Skin epidermis (tissue), 12 donors: ENCODE data around the gene PSMB1.

Experiments
- H3K27ac ChIP-seq, 21 experiments: fragments of 200-600 bp; sonication (generic) in 11 of 21; one replicate each; pipeline ENCODE4 v1.5.0; 2020; ENCODE audit warnings: mild to moderate bottlenecking in 3 of 21, inconsistent platforms in 2 of 21, moderate library complexity in 2 of 21
- H3K4me3 ChIP-seq, 7 experiments: fragments of 200-600 bp; sonication (generic) in 2 of 7; one replicate each; pipeline ENCODE4 v1.5.0; 2020; ENCODE audit warnings: inconsistent platforms in 2 of 7, mild to moderate bottlenecking in 2 of 7, moderate library complexity in 1 of 7

Gene PSMB1

DNA sequence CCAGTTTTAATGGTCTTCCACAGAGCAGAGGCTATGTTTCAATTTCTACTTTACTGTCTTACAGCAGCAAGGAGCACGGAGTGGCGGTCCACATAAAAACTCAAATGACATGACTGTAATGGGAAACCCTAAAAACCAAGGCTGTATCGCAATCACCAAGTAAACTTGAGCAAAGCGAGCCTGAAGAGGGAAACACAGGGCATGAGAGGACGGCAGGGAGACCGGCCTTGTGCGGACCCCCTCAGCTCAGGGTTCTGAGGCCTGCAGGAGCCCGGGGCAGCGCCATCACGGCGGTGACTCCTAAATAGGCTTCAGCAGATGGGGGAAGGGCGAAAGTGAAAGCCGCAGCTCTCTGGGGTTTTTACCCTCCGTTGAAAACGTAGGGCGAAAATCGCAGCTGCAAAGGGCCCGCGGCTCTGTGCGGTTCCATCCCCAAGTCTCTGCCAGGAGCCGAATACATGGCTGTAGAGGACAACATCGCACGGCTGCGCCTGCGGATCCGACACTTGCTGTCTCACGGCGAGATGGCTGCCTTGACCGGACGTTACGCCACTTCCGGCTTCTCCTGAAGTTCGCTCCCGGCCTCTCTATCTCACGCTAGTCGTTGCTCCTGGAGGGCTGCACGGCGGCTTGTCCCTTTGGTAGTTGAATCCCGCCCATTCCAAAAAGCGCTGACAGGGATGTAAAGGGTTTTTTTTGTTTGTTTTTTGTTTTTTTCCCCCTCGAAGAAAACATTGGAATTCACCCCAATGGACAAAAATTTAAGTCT lies at the start of gene PSMB1:
Gene PSMB1 (minus strand): TSS at position 543 of the 769 bp plus-strand sequence. CDS start 65 bp downstream, at position 478.
- Histone ChIP-seq H3K4me3 (peak within 1 kb of the TSS; percentile 71 to 100 (median 95)), H3K27ac (peak within 1 kb of the TSS; percentile 47 to 96 (median 91))

DNA sequence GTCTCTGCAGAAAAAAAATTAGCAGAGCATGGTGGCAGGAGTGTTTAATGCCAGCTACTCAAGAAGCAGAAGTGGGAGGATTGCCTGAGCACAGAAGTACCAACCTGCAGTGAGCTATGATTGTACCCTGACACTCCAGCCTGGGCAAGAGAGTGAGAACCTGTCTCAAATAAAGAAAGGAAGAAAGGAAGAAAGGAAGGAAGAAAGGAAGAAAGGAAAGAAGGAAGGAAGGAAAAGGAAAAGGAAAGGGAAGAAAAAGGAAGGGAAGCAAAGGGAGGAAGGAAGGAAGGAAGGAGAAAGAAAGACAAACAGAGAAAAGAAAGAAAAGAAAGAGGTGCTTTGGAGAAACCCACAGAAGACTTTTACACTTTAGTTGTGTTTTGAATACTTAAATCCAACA lies 44.2 kb upstream of the PSMB1 start:
- Histone ChIP-seq H3K27ac (no peak overlapping the region), H3K4me3 (no peak overlapping the region)

DNA sequence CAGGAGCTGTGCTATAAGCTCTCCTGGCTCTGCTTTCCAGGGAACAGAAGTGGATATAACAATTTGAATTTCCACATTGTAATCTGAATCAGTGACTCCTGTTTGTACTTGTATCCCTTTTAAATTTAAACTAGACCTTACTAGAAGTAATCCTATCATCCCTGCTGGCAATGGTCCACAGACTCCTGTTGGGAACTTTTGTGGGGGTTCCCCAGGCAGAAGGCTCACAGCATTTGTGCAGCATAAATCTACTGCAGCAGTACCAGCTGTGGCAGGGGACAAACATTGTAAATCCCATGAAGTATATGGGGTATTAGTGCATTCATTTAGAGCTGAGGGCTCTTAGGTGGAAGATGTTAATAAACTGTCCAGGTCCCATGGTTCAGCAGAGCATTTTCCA lies 43.3 kb upstream of the PSMB1 start:
- H3K27ac ChIP-seq: no peak overlapping the region
- no peak overlapping the region for H3K4me3 ChIP-seq

DNA sequence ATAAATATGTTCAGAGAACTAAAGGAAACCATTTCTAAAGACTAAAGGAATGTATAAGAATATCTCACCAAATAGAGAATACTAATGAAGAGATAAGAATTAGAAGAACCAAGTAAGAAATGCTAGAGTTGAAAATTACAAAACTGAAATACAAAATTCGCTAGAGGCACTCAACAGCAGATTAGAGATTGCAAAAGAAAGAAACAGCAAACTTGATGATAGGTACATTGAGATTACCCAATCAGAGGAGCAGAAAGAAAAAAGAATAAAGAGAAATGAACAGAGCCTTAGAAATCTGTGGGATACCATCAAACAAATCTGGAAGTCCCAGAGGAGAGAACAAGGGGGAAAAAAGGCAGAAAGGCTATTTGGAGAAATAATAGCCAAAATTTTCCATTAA lies 37.6 kb upstream of the PSMB1 start:
- H3K27ac ChIP-seq: no peak overlapping the region
- H3K4me3 ChIP-seq: no peak overlapping the region

DNA sequence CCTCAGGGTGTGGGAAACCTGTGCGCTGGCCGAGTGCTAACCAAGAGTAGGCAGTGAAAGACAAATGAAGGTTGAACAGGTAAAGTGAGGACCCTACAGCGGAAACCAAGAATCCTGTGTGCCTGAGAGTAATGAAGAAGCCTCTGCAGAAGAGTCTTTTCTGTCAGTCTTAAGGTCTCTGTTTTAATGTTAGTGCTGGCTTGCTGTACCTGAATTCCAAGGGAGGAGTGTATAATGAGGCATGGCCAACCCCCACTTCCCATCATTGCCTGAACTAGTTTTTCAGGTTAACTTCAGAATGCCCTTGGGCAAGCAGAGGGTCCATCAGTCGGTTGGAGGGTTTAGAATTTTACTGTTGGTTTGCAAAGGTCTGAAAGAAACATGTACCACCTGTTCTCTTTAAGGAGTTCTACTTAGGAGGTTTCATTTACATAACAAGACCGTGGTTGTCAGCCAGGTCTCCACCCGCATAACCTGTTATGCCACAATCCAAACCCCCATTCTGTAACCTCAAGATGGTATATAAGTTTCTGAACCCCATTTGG lies 31.9 kb upstream of the PSMB1 start:
- peak overlapping the region; percentile 73 to 99 (median 89) for H3K4me3 ChIP-seq
- H3K27ac ChIP-seq: peak overlapping the region in 20 of 21 experiments; percentile 71 to 97 (median 94)

DNA sequence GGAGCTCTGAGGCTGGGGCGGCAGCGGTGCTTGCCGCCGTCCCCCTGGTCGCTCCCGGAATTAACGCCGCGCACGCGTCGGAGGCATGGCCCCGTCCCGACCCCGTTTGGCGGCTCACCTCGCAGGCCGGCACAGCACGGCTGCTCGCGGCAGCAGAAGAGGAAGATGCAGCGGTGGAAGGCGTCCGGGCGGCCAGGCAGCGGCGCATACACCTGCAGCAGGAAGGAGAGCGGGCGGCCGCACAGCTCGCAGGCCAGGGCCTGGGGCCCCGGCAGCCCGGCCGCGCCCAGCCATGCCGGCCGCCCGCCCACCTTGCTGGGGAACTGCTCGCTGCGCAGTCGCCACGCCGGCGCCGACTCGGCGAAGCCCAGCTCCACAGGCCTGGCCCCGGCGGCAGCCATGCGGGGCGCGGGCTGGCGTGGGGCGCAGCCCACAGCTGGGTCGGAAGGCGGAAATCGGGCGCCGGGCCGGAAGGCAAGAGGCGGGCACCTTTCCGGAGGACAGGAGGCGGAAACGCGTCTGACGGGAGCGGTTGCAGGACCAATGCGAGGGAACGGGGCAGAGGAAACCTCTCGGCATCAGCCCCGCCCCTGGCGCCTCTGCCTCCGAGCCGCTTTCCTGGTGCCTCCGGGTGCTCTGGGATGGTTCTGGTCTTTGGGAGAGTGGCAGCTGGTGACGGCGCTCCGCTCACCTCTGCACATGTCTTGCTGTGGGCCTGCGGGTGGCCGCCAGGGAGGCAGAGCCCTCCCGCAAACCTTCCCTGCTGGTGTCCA lies 31.3 kb upstream of the PSMB1 start, which contains the start of gene PDCD2:
Gene PDCD2 (minus strand): TSS at position 457 of the 773 bp plus-strand sequence. CDS start 56 bp downstream, at position 401.
- Histone ChIP-seq H3K27ac (peak within 1 kb of the TSS; percentile 71 to 97 (median 93)), H3K4me3 (peak within 1 kb of the TSS; percentile 73 to 99 (median 89))

DNA sequence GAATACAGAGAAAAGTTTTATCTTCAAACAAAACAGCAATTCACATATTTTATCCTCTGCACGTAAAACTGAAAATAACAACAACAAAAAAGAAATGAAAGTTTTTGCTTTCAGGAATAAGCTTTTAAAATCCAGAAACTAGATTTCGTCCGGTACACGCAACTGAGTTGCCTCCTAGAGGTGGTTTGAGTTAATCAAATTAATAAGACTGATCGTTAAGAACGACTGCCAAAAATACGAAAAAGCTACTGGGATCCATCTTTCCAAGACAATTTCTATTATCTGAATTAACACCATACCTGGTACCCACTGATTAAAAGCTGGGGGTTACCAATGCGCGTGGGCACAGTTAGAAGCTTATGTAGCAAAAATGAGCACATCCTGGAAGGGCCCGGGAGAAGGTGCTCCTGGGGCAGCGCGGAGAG lies 30.7 kb upstream of the PSMB1 start:
- Histone ChIP-seq H3K4me3 (peak overlapping the region; percentile 73 to 99 (median 89)), H3K27ac (peak overlapping the region; percentile 71 to 97 (median 93))

DNA sequence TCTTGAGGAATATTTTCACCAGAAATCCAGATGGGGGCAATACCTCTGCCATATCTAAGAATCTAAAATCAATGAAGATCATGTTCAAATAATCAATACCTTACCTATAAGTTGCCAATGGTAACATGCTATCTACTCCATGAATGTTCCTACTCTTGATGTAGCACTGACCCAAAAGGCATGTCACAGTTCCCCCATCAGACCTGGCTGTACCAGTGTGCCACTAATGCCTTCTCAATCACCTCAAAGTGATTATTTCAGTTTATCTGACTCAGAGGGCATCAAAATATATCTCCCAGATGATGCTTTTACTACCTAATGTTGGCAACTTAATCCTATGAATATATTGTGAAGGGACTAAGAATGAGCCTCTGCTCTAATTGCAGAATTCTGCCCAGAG lies 25.8 kb upstream of the PSMB1 start:
- Histone ChIP-seq H3K27ac (no peak overlapping the region), H3K4me3 (no peak overlapping the region)

DNA sequence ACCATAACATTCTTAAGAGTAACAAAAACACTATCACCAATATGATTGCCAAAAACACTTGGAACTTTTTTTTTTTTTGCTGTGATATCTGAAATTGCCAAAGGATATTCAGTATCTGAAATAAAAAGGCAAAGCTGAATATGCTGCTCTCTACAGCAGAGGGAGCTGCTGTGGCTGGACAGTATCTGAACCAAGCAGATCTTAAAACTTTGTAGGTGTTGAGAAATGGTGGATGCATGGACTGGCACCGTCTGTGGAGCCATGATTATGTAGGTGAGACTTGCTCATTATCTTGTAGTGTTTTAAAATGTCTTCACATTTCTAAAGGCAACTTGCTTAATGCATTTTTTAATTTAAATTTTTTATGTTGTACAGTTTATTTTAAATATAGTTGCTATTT lies 22.1 kb upstream of the PSMB1 start:
- no peak overlapping the region for H3K4me3 ChIP-seq
- H3K27ac ChIP-seq: no peak overlapping the region

DNA sequence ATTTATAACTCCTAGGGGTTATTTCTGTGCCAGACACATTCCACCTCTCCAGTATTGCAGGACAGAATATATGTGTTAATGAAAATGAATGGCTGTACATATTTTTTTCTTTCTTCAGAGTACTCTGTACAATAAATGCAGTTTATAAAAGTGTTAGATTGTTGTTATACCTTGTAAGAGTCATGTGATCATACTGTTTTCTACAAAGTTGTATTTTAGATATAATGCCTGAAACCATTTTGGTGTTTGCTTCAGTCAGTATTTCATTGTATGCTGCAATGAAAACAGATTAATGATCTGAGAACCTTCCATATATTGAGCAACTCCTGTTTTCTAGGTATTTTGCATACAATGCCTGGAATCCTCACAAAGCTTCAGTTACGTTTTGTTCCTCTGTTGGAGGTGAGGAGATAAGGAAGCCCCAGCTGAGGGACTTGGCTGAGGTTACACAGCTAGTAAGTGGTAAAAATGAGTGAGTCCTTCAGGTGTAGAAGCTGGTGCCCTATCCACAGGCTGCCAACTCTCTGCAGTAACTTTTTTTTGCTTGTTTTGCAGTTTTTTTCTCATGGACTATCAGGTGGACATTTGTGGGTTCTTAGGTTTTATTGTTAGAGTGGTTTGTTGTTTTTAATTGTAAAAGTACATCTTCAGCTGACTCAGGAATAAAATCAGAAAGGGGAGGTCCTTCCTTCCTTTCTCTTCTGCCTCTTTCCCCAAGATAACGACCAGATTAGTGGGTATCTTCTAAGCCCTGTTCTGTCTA lies 19.8 kb upstream of the PSMB1 start:
- Histone ChIP-seq H3K4me3 (no peak overlapping the region), H3K27ac (no peak overlapping the region)

DNA sequence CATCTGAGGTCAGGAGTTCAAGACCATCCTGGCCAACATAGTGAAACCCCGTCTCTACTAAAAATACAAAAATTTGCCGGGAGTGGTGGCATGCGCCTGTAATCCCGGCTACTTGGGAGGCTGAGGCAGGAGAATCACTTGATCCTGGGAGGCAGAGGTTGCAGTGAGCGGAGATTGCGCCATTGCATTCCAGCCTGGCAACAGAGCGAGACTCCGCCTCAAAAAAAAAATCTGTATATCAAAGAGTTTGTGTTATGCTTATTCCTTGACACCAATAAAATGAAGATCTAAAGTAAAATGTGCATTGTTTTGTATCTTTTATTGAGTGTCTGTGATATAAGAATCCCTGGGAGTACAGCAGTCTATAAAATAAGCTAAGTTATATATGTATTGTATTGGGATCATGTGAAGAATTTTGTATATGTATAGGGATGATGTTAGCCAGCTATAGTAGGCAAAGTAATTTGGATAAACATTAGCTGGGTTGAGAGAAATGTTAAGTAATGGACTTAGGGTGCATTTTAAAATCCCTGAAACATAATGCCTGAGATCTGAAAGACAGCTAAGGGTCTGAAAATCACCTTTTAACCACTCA lies 11.9 kb upstream of the PSMB1 start:
- no peak overlapping the region for H3K27ac ChIP-seq
- H3K4me3 ChIP-seq: no peak overlapping the region

DNA sequence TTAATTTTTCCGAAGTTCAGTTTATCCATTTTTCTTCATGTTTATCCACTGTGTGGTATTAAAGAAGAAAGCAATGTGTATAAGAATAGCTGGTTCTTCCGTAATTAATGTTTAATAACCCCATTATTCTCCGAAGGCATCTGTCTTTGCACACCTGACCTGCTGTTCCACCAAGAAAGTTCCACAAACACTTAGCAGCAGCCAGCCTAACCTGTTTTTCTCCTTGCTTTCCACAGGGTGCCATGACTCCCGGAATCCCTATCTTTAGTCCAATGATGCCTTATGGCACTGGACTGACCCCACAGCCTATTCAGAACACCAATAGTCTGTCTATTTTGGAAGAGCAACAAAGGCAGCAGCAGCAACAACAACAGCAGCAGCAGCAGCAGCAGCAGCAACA lies 8.4 kb upstream of the PSMB1 start:
- no peak overlapping the region for H3K4me3 ChIP-seq
- H3K27ac ChIP-seq: no peak overlapping the region

DNA sequence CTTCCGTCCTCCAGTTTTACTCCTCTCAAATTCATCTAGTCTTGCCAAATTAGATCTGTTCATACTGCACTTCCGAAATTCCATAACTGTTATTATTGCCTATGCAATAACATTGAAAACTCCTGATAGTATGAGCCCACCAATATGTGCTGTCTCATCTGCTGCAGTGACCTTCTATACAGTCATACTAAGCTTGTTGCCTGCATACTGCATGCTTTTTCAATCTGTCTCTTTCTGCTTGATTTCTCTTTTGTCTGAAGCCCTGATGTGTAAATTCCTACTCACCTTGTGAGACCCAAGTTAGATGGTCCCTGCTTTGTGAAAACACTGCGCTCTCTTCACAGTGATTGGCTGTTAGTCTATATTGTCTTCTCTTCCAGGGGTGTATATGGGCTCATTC lies 2.2 kb upstream of the PSMB1 start:
- Histone ChIP-seq H3K4me3 (peak overlapping the region in 6 of 7 experiments; percentile 71 to 100 (median 95)), H3K27ac (peak overlapping the region in 3 of 21 experiments; percentile 83 to 93 (median 88))

DNA sequence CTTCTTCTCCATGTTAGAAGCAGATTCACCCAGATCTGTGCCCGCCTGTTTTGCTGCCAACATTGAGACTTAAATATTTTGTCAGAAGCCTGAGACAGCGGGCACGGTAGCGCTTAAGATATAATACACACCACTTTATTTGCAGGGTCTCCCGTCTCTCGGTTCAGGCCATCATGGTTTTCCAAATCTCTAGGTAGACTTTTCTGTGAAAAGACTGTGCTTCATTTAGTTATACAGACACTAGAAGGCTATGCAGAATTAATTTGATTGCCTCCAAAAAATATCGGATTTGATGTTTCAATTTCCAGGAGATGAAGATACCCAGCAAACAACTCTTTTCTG lies 1.7 kb upstream of the PSMB1 start:
- peak overlapping the region; percentile 71 to 100 (median 95) for H3K4me3 ChIP-seq
- H3K27ac ChIP-seq: peak overlapping the region in 20 of 21 experiments; percentile 58 to 96 (median 91)

DNA sequence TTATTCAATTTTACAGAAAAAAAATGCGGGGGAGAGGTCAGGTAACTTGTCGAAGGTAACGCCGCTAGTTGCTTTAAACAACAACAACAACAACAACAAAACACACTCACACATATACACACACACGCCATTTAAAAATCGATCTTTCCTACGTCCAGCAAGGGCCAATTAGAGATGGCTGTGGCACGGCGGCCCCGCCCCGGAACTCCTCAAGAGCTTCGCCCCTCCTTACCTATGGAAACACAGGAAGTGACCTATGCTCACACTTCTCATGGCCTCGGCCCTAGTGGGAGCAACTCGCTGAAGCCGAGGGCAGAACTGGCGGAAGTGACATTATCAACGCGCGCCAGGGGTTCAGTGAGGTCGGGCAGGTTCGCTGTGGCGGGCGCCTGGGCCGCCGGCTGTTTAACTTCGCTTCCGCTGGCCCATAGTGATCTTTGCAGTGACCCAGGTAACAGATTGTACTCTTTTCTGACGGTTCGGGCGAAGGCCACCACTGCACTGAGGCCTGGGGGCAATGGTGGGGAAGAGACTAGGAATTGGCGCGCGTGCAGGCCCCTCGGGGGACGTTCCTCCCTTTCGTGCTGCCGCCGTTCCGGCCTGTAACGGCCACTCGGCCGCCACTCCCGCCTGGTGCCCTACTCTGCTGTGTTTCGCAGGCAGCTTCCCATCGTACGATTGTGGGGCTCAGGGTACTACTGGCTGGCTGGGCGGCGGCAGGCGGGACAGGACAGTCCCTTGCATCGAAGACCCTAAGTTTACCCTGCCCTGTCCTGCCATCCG lies 1.1 kb upstream of the PSMB1 start, which contains the start of gene TBP:
Gene TBP (plus strand): TSS at position 357 of the 783 bp plus-strand sequence. CDS start 2,661 bp downstream, outside the sequence.
- peak within 1 kb of the TSS; percentile 58 to 96 (median 91) for H3K27ac ChIP-seq

DNA sequence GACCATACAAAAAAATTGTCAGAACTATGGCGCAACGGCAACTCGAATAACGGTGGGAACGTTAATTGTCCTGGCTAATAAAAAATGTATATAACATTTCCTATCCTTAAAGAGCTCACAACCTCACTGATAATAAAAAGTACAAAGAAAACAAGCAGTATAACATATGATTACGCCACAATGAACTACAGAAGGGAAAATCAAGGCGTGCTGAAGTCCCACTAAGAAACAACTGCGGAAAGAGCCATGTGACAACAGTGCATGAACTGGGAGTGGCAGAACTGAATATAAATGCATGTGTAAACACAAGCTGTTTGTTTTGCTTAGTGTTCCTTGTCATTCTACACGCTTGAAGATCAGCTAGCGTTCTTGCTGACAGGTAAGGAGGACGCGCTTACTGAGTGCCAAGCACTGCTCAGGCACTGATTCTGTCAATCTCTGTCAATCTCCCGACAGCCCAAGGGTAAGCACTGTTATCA lies 466 bp upstream of the PSMB1 start:
- Histone ChIP-seq H3K27ac (peak overlapping the region; percentile 7 to 96 (median 91)), H3K4me3 (peak overlapping the region; percentile 71 to 100 (median 95))

More for the DNA sequence above, 1.1 kb upstream of the PSMB1 start, which contains the start of gene TBP:
- peak within 1 kb of the TSS; percentile 71 to 100 (median 95) for H3K4me3 ChIP-seq

DNA sequence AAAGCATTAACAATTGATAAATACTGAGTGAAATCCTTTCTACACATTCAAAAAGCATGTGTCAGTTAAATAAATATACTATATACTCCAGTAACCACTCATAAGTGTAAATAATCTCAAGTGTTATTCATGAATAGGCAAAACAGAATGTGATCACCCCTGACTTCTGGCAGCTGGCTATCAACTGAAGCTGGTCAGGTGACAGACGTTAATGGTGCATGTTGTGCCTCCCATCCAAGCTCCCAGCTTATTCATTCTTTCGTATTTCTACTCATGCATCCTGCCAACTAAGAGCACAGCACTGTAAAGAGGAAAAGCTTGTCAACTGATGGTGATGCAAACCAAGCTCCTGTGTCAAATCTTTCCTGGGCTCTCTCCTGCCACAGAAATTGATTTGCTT lies 7.7 kb downstream of the PSMB1 start:
- no peak overlapping the region for H3K4me3 ChIP-seq

DNA sequence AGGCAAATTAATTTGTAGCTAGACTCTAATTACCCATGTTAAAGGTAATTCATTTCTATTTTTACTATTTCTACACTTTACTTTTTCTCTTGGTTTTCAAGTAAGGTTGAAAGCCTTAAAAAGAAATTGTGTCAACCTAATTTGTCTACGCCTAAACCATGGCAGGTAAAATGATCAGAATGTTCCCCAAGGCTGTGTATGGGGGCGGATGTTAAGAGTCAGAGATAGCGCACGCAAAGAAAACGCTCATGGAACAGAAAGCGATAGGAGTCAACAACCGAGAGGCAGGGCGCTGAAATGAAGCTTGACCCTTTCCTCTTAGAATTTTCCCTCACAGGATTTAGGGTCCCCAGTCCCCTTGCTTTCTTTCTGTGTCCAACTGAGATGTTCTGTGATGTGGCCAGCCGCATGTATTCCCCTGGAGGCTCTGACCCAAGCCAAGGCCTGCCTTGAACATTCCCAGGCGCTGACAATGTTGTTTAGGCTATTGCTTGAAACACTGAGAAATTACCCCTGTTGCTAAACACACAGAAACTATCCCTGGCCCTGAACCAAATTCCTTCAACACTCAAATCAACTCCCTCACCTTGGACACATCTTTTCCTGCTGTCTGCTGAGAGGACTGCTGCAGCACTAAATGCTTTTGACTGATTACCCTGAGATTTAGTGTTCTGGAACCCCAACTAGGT lies 10.9 kb downstream of the PSMB1 start:
- no peak overlapping the region for H3K27ac ChIP-seq
- no peak overlapping the region for H3K4me3 ChIP-seq

More for the DNA sequence above, 7.7 kb downstream of the PSMB1 start:
- H3K27ac ChIP-seq: no peak overlapping the region
